HCT116 (cell line): ENCODE measurements around the gene CRLF3.
A peak's percentile ranks its signal among the peaks of the same experiment; 100 is the strongest.

Experiments used
- ATF3 ChIP-seq: IDR thresholded peaks from 2 replicates; pipeline ENCODE4 v1.6.1; 2012
- CEBPB ChIP-seq: IDR thresholded peaks from 2 replicates; pipeline ENCODE4 v1.6.1; 2012; ENCODE audit warnings: low read depth
- CTCF ChIP-seq, 3 experiments: fragments of 200-600 bp in 1 of 3; sonication (generic) in 1 of 3; IDR thresholded peaks in 2 of 3; conservative IDR thresholded peaks in 1 of 3; 2 replicates each; pipeline ENCODE4 v1.5.1; 2012 to 2017; ENCODE audit warnings: low read depth in 2 of 3, low read length in 2 of 3, antibody characterized with exemption in 1 of 3, borderline replicate concordance in 1 of 3, control low read depth in 1 of 3, mild to moderate bottlenecking in 1 of 3, mixed read lengths in 1 of 3, mixed run types in 1 of 3, moderate library complexity in 1 of 3; ENCODE audit not compliant: insufficient read depth in 1 of 3
- POLR2AphosphoS5 ChIP-seq: IDR thresholded peaks from 2 replicates; pipeline ENCODE4 v1.6.1; 2011; ENCODE audit warnings: mild to moderate bottlenecking, low read depth, low read length, moderate library complexity
- SRF ChIP-seq: IDR thresholded peaks from 2 replicates; pipeline ENCODE4 v1.6.1; 2012; ENCODE audit warnings: low read depth
- ZBTB33 ChIP-seq: IDR thresholded peaks from 2 replicates; pipeline ENCODE4 v1.6.1; 2011; ENCODE audit warnings: mild to moderate bottlenecking, low read length, moderate library complexity; ENCODE audit not compliant: insufficient replicate concordance; ENCODE audit errors: extremely low read depth
- ZNF274 ChIP-seq: fragments of 200-500 bp; sonication (Bioruptor generic); IDR thresholded peaks from 2 replicates; pipeline ENCODE4 v1.6.1; 2014; ENCODE audit warnings: mild to moderate bottlenecking, low read depth, low read length, inconsistent platforms

- TF ChIP-seq POLR2AphosphoS5 (peak; percentile 70), CTCF (IDR thresholded peaks at IDR 0.05 in 2 of 3, conservative IDR thresholded peaks at IDR 0.05 in 1 of 3; ENCODE audit: borderline replicate concordance in 1 of 3, insufficient read depth in 1 of 3, low read depth in 2 of 3, low read length in 2 of 3) (no peak), SRF (peak; percentile 38; the same call in 1 of the 2 replicates), CEBPB (0 out of 2 replicates have a peak, but pooled peaks have one; percentile 28), ZNF274 (no peak), ZBTB33 (peak; percentile 84), ATF3 (no peak)
Measured at GRCh38 chr17:30831663-30832437, 7.4 kb upstream of the CRLF3 start, which contains the start of gene ATAD5.
